Measurements from ENCODE around the gene EYS. TPM values are rescaled to one million over a fixed set of nuclear protein-coding genes. Genes with fewer than 3 reads are reported as not detected.
"Not testable (repeated sequence)": the region's sequence is repeated elsewhere in the genome, so short reads cannot be mapped to it uniquely, and the experiment has no call there.

The EYS gene
- total RNA-seq, 1 donor from 2014 or later = not detected

DNA sequence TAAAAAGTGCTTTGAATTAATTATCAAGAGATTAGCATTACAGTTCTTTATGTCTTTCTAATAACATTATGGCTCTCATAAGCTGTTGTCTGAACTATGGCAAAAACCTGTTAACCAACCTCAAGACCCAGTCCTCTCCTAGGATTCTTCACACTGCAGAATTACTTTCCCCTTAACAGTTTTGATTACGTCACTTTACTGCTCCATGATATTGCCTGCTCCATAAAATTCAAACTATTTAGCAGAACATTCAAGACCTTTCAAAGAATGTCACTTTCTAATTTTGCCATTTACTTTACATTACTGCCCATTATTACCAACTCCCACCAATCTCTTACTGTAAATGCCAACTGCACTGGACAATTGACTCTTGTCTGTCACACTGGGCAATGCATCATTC lies 1227.9 kb downstream of the EYS start:
- intact Hi-C loops (cut with DNase I) = no loop called here
- TF ChIP-seq, protein P1, sequence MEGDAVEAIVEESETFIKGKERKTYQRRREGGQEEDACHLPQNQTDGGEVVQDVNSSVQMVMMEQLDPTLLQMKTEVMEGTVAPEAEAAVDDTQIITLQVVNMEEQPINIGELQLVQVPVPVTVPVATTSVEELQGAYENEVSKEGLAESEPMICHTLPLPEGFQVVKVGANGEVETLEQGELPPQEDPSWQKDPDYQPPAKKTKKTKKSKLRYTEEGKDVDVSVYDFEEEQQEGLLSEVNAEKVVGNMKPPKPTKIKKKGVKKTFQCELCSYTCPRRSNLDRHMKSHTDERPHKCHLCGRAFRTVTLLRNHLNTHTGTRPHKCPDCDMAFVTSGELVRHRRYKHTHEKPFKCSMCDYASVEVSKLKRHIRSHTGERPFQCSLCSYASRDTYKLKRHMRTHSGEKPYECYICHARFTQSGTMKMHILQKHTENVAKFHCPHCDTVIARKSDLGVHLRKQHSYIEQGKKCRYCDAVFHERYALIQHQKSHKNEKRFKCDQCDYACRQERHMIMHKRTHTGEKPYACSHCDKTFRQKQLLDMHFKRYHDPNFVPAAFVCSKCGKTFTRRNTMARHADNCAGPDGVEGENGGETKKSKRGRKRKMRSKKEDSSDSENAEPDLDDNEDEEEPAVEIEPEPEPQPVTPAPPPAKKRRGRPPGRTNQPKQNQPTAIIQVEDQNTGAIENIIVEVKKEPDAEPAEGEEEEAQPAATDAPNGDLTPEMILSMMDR (IDR thresholded peaks at IDR 0.05) = no peak
- H3K9me3 ChIP-seq = no peaks in the 10 kb centered on the region
- no peaks in the 10 kb centered on the region for H3K27me3 ChIP-seq (ENCODE audit: low read depth)
- no peak overlapping the region for H3K27ac ChIP-seq
- no peak for ATAC-seq
- H3K4me3 ChIP-seq = no peak overlapping the region
- H3K4me1 ChIP-seq = no peaks in the 10 kb centered on the region
- no peaks in the 10 kb centered on the region for H3K36me3 ChIP-seq
- DNase-seq = no peak

GRCh38 chr6:64477391-64477790 lies 1229.6 kb downstream of the EYS start:
- ATAC-seq (no peak), DNase-seq (no peak)
- no peak overlapping the region for H3K27ac ChIP-seq
- H3K4me3 ChIP-seq = no peak overlapping the region
- H3K9me3 ChIP-seq = no peaks in the 10 kb centered on the region
- no peaks in the 10 kb centered on the region for H3K4me1 ChIP-seq
- intact Hi-C loops (cut with DNase I) = no loop called here
- no peaks in the 10 kb centered on the region for H3K27me3 ChIP-seq (ENCODE audit: low read depth)
- H3K36me3 ChIP-seq = no peaks in the 10 kb centered on the region
- TF ChIP-seq, protein P1 (IDR thresholded peaks at IDR 0.05) = no peak

GRCh38 chr6:64476935-64477334 lies 1230.1 kb downstream of the EYS start:
- intact Hi-C loops (cut with DNase I) = no loop called here
- H3K27me3 ChIP-seq (ENCODE audit: low read depth) = no peaks in the 10 kb centered on the region
- DNase-seq (no peak), ATAC-seq (no peak)
- no peaks in the 10 kb centered on the region for H3K4me1 ChIP-seq
- TF ChIP-seq, protein P1 (IDR thresholded peaks at IDR 0.05) = no peak
- H3K27ac ChIP-seq = no peak overlapping the region
- no peak overlapping the region for H3K4me3 ChIP-seq
- H3K9me3 ChIP-seq = no peaks in the 10 kb centered on the region
- H3K36me3 ChIP-seq = no peaks in the 10 kb centered on the region

GRCh38 chr6:64469405-64469804 lies 1237.6 kb downstream of the EYS start:
- intact Hi-C loops (cut with DNase I) = not testable (repeated sequence)

DNA sequence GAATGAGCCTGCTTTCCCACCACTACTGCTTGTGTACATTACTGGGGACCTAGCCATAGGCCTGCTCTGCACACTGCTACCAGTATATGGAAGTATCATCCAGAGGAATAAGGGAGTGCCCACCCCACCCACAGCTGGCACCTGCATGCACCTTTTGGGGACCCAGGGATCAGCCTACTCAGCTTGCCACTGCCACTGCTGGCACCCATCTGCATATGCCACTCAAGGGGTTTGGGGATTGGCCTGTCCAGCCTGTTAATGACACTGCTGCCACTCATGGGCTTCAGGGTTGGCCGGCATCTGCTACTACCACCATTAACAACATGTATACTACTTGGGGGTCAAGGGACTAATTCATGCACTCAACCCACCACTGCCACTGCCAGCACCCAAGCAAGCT lies 1239.4 kb downstream of the EYS start:
- no peak for DNase-seq
- TF ChIP-seq, protein P1 (IDR thresholded peaks at IDR 0.05) = no peak
- no peaks in the 10 kb centered on the region for H3K4me1 ChIP-seq
- peak in 1 of 2 donors; percentile 38 for ATAC-seq
- intact Hi-C loops (cut with DNase I) = no loop called here
- no peak overlapping the region for H3K4me3 ChIP-seq
- H3K9me3 ChIP-seq = no peaks in the 10 kb centered on the region
- no peak overlapping the region for H3K27ac ChIP-seq
- no peaks in the 10 kb centered on the region for H3K27me3 ChIP-seq (ENCODE audit: low read depth)
- H3K36me3 ChIP-seq = no peaks in the 10 kb centered on the region

More at GRCh38 chr6:64469405-64469804, 1237.6 kb downstream of the EYS start:
- not testable (repeated sequence) for H3K4me1 ChIP-seq; H3K36me3 ChIP-seq; DNase-seq; H3K27ac ChIP-seq; H3K4me3 ChIP-seq; H3K27me3 ChIP-seq (ENCODE audit: low read depth); ATAC-seq; H3K9me3 ChIP-seq

DNA sequence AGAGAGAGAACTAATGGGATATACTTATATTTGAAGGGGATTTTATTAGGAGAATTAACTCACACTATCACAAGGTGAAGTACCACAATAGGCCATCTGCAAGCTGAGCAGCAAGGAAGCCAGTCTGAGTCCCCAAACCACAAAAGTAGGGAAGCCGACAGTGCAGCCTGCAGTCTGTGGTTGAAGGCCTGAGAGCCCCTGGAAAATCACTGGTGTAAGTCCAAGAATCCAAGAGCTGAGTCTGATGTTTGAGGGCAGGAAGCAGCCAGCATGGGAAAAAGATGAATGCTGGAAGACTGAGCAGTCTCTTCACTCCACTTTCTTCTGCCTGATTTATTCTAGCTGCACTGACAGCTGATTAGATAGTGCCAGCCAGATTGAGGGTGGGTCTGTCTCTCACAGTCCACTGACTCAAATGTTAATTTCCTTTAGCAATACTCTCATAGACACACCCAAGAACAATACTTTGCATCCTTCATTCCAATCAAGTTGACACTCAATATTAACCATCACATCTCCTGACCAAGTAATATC lies 1247.5 kb downstream of the EYS start:
- DNase-seq = no peak
- intact Hi-C loops (cut with DNase I) = no loop called here
- H3K9me3 ChIP-seq = no peaks in the 10 kb centered on the region
- no peak for ATAC-seq
- H3K4me3 ChIP-seq = no peak overlapping the region
- no peaks in the 10 kb centered on the region for H3K4me1 ChIP-seq
- TF ChIP-seq, protein P1 (IDR thresholded peaks at IDR 0.05) = no peak
- no peaks in the 10 kb centered on the region for H3K36me3 ChIP-seq
- H3K27me3 ChIP-seq (ENCODE audit: low read depth) = no peaks in the 10 kb centered on the region
- H3K27ac ChIP-seq = no peak overlapping the region

DNA sequence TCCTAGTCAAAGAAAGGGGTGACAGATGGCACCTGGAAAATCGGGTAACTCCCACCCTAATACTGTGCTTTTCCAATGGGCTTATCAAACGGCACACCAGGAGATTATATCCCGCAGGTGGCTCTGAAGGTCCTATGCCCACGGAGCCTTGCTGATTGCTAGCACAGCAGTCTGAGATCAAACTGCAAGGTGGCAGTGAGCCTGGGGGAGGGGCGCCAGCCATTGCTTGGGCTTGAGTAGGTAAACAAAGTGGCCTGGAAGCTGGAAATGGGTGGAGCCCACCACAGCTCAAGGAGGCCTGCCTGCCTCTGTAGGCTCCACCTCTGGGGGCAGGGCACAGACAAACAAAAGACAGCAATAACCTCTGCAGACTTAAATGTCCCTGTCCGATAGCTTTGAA lies 1258.9 kb downstream of the EYS start:
- H3K4me3 ChIP-seq; H3K4me1 ChIP-seq; DNase-seq; H3K9me3 ChIP-seq; ATAC-seq; H3K36me3 ChIP-seq; H3K27ac ChIP-seq; H3K27me3 ChIP-seq (ENCODE audit: low read depth); intact Hi-C loops (cut with DNase I): not testable (repeated sequence)
